GM19452 (cell line): ENCODE measurements around the gene FGF3.

Experiments used
- ATAC-seq: cut with Tn5 transposase; IDR thresholded peaks from one replicate; pipeline ENCODE4 v1.9.1; 2021; ENCODE audit not compliant: unreplicated experiment

Gene FGF3

GRCh38 chr11:69804769-69805508 is 14.3 kb downstream of the FGF3 start:
- no peak for ATAC-seq

- ATAC-seq = no peak
Measured at GRCh38 chr11:69803604-69804218, 15.5 kb downstream of the FGF3 start.

GRCh38 chr11:69803022-69803421 is 16.2 kb downstream of the FGF3 start:
- ATAC-seq = no peak

GRCh38 chr11:69802590-69802989 is 16.6 kb downstream of the FGF3 start:
- ATAC-seq = no peak

GRCh38 chr11:69801513-69802335 is 17.5 kb downstream of the FGF3 start:
- ATAC-seq = no peak

- ATAC-seq = no peak
Measured at GRCh38 chr11:69800278-69800677, 18.9 kb downstream of the FGF3 start.

- no peak for ATAC-seq
Measured at GRCh38 chr11:69799582-69799981, 19.6 kb downstream of the FGF3 start.

- ATAC-seq = no peak
Measured at GRCh38 chr11:69799097-69799496, 20.1 kb downstream of the FGF3 start.

GRCh38 chr11:69797737-69798528 is 21.3 kb downstream of the FGF3 start:
- ATAC-seq = no peak

- no peak for ATAC-seq
Measured at GRCh38 chr11:69797156-69797555, 22.1 kb downstream of the FGF3 start.

GRCh38 chr11:69796063-69796462 is 23.2 kb downstream of the FGF3 start:
- ATAC-seq = no peak

- no peak for ATAC-seq
Measured at GRCh38 chr11:69791276-69792180, 27.7 kb downstream of the FGF3 start.

- ATAC-seq = no peak
Measured at GRCh38 chr11:69788956-69789355, 30.3 kb downstream of the FGF3 start.

GRCh38 chr11:69787906-69788305 is 31.3 kb downstream of the FGF3 start:
- no peak for ATAC-seq

- no peak for ATAC-seq
Measured at GRCh38 chr11:69787457-69787856, 31.8 kb downstream of the FGF3 start.

GRCh38 chr11:69781241-69781640 is 38.0 kb downstream of the FGF3 start:
- no peak for ATAC-seq

- no peak for ATAC-seq
Measured at GRCh38 chr11:69778373-69778772, 40.8 kb downstream of the FGF3 start.

GRCh38 chr11:69775163-69775755 is 44.0 kb downstream of the FGF3 start, which contains the start of gene FGF4:
FGF4 (minus strand) TSS chr11:69775341; CDS start chr11:69775084, 257 bp downstream.
- no peak for ATAC-seq

- ATAC-seq = no peak
Measured at GRCh38 chr11:69774354-69775162, 44.7 kb downstream of the FGF3 start.
